NCI-H2029 treated with DMSO at 0.1 percent for 48 hours (cell line): ENCODE data around the gene FEN1.

Experiments
- DNase-seq: peaks from one replicate; lab custom pipeline; 2025; lab: John Stamatoyannopoulos, UW

Gene FEN1

DNA sequence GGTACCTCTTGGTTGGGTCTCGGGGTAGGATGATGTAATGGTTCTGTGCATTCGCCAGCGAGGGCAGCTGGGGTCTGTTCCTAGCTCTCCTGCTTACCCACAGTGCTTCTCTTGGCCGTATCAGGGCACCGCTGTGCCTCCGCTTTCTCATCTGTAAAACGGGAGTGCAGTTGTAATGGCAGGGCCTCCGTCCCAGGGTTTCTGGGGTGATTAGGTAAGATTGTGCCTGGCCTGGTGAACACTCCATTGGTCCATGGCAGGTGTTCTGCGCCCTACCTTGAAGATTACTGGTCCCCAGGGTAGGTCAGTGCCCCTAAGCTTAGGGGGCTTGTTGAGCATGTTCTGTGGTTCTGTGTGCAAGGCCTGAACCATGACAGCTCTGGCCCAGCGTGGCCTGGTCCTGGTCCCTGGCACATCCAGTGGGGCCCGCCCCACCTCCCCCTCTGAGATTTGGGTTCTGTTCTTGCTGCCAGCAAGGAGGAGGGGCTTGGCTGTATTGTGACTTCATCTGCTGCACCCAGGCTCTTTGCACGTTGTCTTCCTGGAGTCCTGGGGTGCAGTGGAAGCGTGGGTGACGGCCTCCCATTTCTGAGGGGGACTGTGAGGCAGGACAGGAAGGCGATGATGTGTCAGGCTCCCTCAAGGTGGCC, 35.4 kb upstream of the FEN1 start:
- no peak for DNase-seq

- no peak for DNase-seq
These were observed 31.8 kb upstream of the FEN1 start for GRCh38 chr11:61760946-61761345.

GRCh38 chr11:61761440-61762222, 31.1 kb upstream of the FEN1 start:
- DNase-seq, result no peak

GRCh38 chr11:61762223-61762615, 30.5 kb upstream of the FEN1 start:
- no peak for DNase-seq

GRCh38 chr11:61762798-61763197, 29.9 kb upstream of the FEN1 start:
- no peak for DNase-seq

DNA sequence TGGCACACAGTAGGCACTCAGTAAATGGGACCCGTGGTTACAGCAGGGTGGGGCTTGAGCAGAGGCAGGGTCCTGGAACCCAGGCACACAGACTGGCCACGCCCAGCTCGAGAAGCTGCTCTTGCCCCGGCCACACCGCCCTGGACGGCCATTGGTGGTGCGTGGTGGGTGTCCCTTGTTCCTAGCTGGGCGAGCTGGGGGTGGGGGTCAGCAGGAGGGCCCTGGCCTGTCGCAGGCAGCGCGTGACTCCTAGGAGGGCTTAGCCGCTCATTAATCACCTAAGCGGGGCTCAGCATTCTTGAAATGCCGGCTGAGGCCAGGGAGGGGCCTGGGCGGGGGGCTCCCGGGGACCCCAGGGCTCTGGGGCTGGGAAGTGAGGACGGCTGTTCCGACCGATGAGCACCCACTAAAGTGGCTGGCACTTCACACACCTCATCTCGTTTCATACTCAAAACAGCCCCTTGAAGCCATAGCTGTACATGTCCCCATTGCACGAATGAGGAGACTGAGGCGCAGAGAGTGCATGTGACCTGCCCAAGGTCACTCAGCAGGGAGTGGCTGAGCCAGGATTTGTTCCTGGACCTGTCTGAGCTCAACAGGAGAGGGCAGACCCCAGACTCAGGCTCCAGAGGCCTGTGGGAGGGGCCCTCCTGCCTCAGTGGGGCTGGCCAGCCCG, 28.6 kb upstream of the FEN1 start:
- DNase-seq, result no peak

DNA sequence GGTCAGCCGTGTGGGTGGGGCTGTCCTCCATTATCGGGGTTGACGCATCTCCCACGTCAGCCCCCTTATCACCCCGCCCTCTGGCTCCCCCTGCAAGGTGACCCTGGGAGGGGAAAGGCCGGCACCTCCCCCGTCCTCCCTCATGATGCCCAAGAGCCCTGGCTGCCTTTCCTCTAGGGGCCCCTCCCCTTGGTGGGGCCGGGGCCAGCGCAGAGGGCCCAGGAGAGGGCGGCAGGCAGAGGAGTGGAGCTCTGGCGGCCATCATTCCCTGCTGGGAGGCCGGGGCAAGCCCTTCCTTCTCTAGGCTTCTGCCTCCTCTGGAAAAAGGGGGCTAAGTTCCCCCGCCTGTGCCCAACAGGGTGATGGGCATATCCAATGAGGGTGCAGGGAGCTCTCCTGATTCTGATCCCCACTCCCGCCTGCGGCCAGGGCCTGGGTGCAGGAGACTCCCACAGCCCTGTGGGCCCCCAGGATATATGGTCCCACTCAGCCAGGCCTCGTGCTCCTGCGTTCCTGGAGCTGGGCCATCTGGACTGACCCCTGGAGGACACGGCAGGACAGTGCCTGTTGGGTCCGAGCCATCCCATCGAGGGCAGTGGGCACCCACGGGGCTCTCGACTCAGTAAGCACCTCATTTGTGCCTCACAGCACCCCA, 28.0 kb upstream of the FEN1 start:
- no peak for DNase-seq

GRCh38 chr11:61765550-61766253, 27.0 kb upstream of the FEN1 start:
- no peak for DNase-seq

DNA sequence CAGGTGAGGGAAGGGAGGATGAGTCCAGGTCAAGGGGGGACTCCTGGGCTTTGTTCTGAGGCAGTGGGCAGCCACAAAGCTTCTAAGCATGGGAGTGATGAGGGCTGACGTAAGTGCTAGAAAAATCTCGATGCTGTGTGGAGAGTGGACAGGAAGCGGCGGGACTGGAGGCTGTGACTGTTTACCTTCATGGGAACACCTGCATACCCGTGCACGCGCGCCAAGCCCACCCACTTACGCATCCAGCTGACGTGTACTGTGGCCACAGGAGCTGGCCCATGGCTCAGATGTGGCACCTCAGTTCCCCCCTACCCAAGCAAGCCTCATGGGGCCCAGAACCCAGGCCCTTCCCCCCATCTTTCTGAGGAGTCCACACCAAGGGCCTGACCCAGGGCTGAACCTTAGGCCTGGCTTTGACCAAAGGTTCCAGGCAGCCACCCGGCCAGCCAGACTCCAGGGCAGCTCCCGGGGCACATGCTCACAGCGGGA, 26.3 kb upstream of the FEN1 start:
- no peak for DNase-seq

DNA sequence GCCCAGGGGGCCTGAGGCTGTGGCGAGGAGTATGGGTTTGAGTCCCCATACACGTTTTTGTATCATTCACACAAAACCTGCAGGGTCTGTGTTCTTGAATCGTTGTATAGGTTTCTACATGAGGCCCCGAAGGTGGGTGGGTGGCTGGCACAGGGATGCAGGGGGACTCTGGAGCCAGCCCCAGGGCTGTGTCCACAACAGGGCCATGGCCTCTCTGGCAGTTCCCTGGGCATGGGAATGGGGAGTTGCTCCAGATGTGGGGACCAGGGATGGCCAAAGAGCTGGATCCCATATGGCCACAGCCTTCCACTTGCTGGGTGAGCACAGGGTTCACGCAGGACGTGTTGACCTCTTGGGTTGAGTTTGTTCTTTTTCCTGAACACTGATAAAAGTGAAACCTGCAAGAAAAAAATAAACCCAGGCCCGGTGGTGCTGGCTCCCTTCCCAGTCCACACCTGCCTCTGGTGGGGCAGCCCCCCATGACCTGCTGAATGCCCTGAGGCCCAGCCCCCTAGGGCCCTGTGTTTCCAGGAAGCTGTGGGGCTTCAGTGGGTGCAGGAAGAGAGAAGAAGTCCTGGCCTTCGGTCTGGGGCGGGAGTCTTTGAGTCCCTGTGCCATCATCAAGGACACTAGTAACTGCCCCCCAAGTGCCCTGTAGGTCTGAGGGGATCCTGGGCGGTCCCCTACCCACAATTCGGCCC, 24.2 kb upstream of the FEN1 start:
- no peak for DNase-seq

DNA sequence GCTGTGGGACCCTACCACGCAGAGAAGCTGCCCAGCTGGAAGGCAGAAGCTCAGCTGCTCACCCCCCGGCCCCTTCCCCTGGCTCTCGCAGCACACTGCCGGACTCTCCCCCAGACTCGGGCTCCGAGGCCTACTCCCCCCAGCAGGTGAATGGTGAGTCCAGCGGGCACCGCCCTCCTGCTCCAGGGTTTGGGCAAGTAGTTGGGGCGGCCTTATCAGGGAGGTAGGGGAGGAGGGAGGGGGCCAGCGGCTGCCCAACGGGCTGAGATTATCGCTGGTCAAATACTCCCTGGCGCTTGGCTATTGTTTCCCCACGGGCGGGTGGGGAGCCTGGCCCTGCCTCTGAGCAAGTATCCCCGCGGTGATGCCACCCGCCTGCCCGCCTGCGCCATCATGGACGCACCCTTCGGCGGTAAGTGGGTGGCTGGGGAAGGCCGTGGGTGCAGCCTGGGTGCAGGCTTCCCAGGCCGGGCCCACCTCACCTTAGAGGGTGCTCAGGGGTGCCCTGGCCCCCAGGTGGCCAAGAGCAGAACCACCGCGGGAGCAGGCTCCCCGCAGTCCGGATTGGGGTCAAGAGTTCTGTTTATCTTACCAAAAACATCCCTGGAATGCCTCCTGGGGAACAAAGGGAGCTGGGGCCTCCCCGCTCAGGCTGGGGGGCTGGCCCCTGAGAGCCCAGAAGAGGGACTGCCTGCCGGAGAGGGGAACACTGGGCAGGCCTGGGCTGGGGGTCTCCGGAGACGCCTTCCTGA, 23.4 kb upstream of the FEN1 start:
- DNase-seq, result no peak

DNA sequence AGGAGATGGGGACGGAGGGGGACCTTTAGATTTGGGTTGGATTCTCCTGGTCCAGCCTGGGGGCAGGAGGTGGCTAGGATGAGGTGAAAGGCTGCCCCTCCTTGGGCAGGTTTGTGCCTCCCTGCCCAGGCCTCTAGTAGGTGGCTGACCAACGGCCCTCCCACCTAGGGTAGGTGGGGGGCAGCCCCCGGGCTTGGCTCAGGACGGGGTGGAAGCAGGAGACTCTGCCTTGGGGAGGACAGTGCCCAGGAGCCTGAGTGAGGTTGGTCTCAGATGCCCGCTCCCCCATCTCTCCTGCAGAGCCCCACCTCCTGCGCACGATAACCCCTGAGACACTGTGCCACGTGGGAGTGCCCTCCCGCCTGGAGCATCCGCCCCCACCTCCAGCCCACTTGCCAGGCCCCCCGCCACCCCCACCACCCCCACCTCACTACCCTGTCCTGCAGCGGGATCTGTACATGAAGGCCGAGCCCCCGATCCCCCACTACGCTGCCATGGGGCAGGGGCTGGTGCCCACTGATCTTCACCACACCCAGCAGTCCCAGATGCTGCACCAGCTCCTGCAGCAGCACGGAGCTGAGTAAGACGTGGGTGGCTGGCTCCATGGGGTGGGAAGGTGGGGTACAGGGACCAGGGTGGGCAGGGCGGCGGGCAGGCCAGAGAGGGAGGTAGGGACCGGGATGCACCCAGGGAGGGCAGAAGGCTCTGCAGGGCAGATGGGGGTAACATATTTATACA, 22.6 kb upstream of the FEN1 start:
- DNase-seq, result no peak

GRCh38 chr11:61771195-61771894, 21.4 kb upstream of the FEN1 start:
- DNase-seq, result no peak

DNA sequence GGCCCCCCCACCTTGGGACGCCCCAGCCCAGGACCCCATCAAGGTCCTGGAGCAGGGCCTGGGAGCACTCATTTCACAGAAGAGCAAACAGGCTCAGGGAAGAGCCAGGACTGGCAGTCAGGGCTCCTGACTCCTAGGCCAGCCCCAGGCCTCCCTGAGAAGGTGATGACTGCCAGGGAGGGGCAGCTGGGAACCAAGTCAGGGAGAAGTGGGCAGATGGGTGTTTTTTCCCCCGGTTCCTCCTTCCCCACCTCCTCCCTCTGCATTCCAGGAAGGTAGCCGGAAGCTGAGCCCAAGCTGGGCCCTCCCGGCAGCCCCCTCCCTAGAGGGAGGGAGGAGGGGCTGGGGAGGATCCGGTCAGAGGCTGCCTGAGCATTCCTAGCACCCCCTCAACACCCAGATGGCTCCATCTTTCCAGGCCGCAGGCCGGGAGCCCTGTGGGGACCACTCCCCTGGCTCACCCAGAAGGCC, 20.7 kb upstream of the FEN1 start:
- DNase-seq, result no peak

DNA sequence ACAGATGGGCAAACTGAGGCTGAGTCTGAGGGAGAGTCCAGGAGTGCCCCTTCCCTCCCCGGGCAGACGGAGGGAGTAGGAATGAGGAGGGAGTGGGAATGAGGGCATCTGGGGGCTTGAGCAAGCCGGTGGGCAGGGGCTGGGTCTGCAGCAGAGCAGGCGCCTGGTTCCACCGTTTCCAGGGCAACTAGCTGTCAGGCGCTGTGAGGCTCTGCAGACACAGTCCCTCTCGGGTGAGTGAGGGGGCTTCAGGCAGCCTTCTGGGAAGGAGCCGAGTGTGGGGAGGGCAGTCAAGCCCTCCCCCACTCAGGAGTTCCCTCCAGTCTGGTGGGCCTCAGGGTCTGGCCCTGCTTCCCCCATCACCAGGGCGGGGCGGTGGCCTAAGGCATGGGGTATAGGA, 19.4 kb upstream of the FEN1 start:
- no peak for DNase-seq

GRCh38 chr11:61773809-61774208, 18.9 kb upstream of the FEN1 start:
- no peak for DNase-seq

DNA sequence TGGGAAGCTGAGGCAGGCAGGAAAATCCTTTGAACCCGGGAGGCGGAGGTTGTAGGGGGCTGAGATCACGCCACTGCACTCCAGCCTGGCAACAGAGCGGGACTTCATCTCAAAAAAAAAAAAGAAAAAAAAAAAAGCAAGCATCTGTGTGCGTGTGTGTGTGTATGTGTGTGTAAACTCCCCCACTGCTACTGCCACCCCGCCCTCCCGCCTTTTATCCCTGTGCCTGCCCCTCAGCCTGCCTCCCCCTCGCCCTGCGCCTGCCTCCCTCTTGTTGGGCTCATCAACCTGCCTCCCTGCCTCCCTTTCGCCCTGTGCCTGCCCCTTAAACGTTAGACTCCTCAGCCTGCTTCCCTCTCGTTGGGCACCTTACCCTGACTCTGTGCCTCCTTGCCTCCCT, 18.3 kb upstream of the FEN1 start:
- no peak for DNase-seq

GRCh38 chr11:61775106-61775505, 17.6 kb upstream of the FEN1 start:
- DNase-seq, result no peak
